GM23338 (cell line): Measurements from ENCODE around the gene CD3D. TPM values are rescaled to one million over a fixed set of nuclear protein-coding genes. Genes with fewer than 3 reads are reported as not detected.

Experiments used
- ATAC-seq: fragments of 200-7000 bp; cut with Tn5 transposase; 3 replicates; pipeline ENCODE4 v1.9.1; 2020
- DNase-seq: peaks from one replicate; pipeline ENCODE4 v3.0.0-alpha.2; 2015; ENCODE audit warnings: low spot score
- H2AFZ ChIP-seq: fragments of 200-600 bp; sonication (generic); 2 replicates; pipeline ENCODE4 v1.8.0; 2016; ENCODE audit warnings: antibody characterized with exemption, mild to moderate bottlenecking, moderate library complexity
- H3F3A ChIP-seq: fragments of 200-600 bp; sonication (generic); replicated peaks from 2 replicates; pipeline ENCODE4 v1.8.0; 2017; ENCODE audit warnings: antibody characterized with exemption, mixed run types, low read depth
- H3K27ac ChIP-seq: fragments of 200-600 bp; sonication (generic); 2 replicates; pipeline ENCODE4 v1.6.1; 2016; ENCODE audit warnings: low read depth
- H3K27me3 ChIP-seq: fragments of 200-600 bp; sonication (generic); 2 replicates; pipeline ENCODE4 v1.8.0; 2016; ENCODE audit warnings: mild to moderate bottlenecking, mixed run types, moderate library complexity; ENCODE audit not compliant: insufficient read depth
- H3K36me3 ChIP-seq: fragments of 200-600 bp; sonication (generic); 2 replicates; pipeline ENCODE4 v1.8.0; 2016; ENCODE audit warnings: mild to moderate bottlenecking; ENCODE audit not compliant: insufficient read depth
- H3K4me1 ChIP-seq: fragments of 200-600 bp; sonication (generic); 2 replicates; pipeline ENCODE4 v1.8.0; 2016; ENCODE audit warnings: mild to moderate bottlenecking, moderate library complexity; ENCODE audit not compliant: insufficient read depth
- H3K4me2 ChIP-seq: fragments of 200-600 bp; sonication (generic); 2 replicates; pipeline ENCODE4 v1.7.1; 2017; ENCODE audit warnings: mixed run types
- H3K4me3 ChIP-seq: fragments of 200-600 bp; sonication (generic); 2 replicates; pipeline ENCODE4 v1.6.1; 2016; ENCODE audit warnings: mixed run types
- H3K79me2 ChIP-seq: fragments of 200-600 bp; sonication (generic); replicated peaks from 2 replicates; pipeline ENCODE4 v1.8.0; 2017; ENCODE audit warnings: mild to moderate bottlenecking; ENCODE audit not compliant: insufficient read depth
- H3K9me2 ChIP-seq: fragments of 200-600 bp; sonication (generic); 2 replicates; pipeline ENCODE4 v1.8.0; 2017; ENCODE audit not compliant: insufficient read depth
- H4K20me1 ChIP-seq: fragments of 200-600 bp; sonication (generic); replicated peaks from 2 replicates; pipeline ENCODE4 v1.8.0; 2017; ENCODE audit warnings: mild to moderate bottlenecking; ENCODE audit not compliant: insufficient read depth
- H3K27ac Mint-ChIP-seq: 2 replicates; pipeline ENCODE4 v1.8.0; 2020; ENCODE audit warnings: inconsistent platforms, mild to moderate bottlenecking, moderate library complexity, mixed read lengths
- H3K27me3 Mint-ChIP-seq: 3 replicates; pipeline ENCODE4 v1.8.0; 2022; ENCODE audit warnings: low read depth, mild to moderate bottlenecking, moderate library complexity, mixed read lengths, inconsistent platforms; ENCODE audit not compliant: insufficient read depth, poor library complexity
- H3K36me3 Mint-ChIP-seq: 3 replicates; pipeline ENCODE4 v1.8.0; 2021; ENCODE audit warnings: low read depth, mild to moderate bottlenecking, inconsistent platforms, moderate library complexity, mixed read lengths
- H3K4me1 Mint-ChIP-seq: 3 replicates; pipeline ENCODE4 v1.8.0; 2020; ENCODE audit warnings: mild to moderate bottlenecking, inconsistent platforms, mixed read lengths
- H3K4me3 Mint-ChIP-seq: 3 replicates; pipeline ENCODE4 v1.8.0; 2021; ENCODE audit warnings: moderate library complexity, mild to moderate bottlenecking, inconsistent platforms, mixed read lengths
- H3K9me3 Mint-ChIP-seq: 3 replicates; pipeline ENCODE4 v1.8.0; 2020; ENCODE audit warnings: moderate library complexity, mild to moderate bottlenecking, inconsistent platforms, mixed read lengths
- CREB1 ChIP-seq: fragments of 250-450 bp; sonication (Bioruptor Pico); IDR thresholded peaks from 2 replicates; pipeline ENCODE4 v1.5.0; 2020; ENCODE audit warnings: low read depth, mild to moderate bottlenecking, moderate library complexity
- CTCF ChIP-seq, 2 experiments: fragments of 200-600 bp in 1 of 2; sonication (generic) in 1 of 2; conservative IDR thresholded peaks; 2 replicates each; pipeline versions ENCODE4 v1.5.1 to v1.6.1; 2016 to 2017; ENCODE audit warnings: antibody characterized with exemption in 2 of 2, low read depth in 2 of 2, mild to moderate bottlenecking in 2 of 2, moderate library complexity in 1 of 2
- ETS1 ChIP-seq: IDR thresholded peaks from 2 replicates; pipeline ENCODE4 v1.6.1; 2016; ENCODE audit warnings: antibody characterized with exemption
- EZH2phosphoT487 ChIP-seq: fragments of 200-600 bp; sonication (generic); IDR thresholded peaks from one replicate; pipeline ENCODE4 v1.8.1; 2018; ENCODE audit warnings: antibody characterized with exemption; ENCODE audit not compliant: unreplicated experiment
- JUNB ChIP-seq: IDR thresholded peaks from one replicate; pipeline ENCODE4 v1.6.1; 2016; ENCODE audit warnings: antibody characterized with exemption; ENCODE audit not compliant: unreplicated experiment
- POLR2AphosphoS5 ChIP-seq: IDR thresholded peaks from 2 replicates; pipeline ENCODE4 v1.6.1; 2016; ENCODE audit warnings: antibody characterized with exemption, low read depth
- REST ChIP-seq: IDR thresholded peaks from one replicate; pipeline ENCODE4 v1.6.1; 2018; ENCODE audit warnings: antibody characterized with exemption; ENCODE audit not compliant: unreplicated experiment
- STAT1 ChIP-seq: IDR thresholded peaks from one replicate; pipeline ENCODE4 v1.6.1; 2016; ENCODE audit warnings: antibody characterized with exemption; ENCODE audit not compliant: unreplicated experiment
- ZNF331 ChIP-seq: fragments of 250-450 bp; sonication (Bioruptor Pico); IDR thresholded peaks from 2 replicates; pipeline ENCODE4 v1.5.0; 2020; ENCODE audit warnings: low read depth, mild to moderate bottlenecking, moderate library complexity
- ZNF462 ChIP-seq: fragments of 250-450 bp; sonication (Bioruptor Pico); IDR thresholded peaks from 2 replicates; pipeline ENCODE4 v1.5.0; 2020; ENCODE audit warnings: mild to moderate bottlenecking, moderate library complexity
- polyA plus RNA-seq: library from polyadenylated mRNA; unstranded; fragments of >200 nt; fragmentation: Nextera tagmentation; extraction: Ambion mirVana; gene quantifications from 2 replicates; pipeline ENCODE4 v1.2.1, GENCODE V29; 2016
- total RNA-seq: library from RNA; depleted of rRNA; stranded (reverse); fragments of >200 nt; shearing (Covaris generic); gene quantifications from 2 replicates; pipeline ENCODE4 v1.2.3, GENCODE V29; 2014

CD3D gene
- total and polyA plus RNA-seq, 2 experiments from 2014 or later = not detected

- TF ChIP-seq ZNF462 (CRISPR knock-in tag) = no peak
- no peak for TF ChIP-seq JUNB
- TF ChIP-seq STAT1 = no peak
- no peak for TF ChIP-seq POLR2AphosphoS5
- no peak for TF ChIP-seq CTCF (conservative IDR thresholded peaks at IDR 0.05; ENCODE audit: low read depth in 2 of 2)
Observed at GRCh38 chr11:118310781-118311485, 31.6 kb downstream of the CD3D start (continued).

- Histone ChIP-seq H3K4me3 (no peak overlapping the region), H3K9me2 (no peaks in the 10 kb centered on the region), H3K36me3 (no peaks in the 10 kb centered on the region), H4K20me1 (no peaks in the 10 kb centered on the region), H3K27me3 (peaks cover 15% of the 10 kb centered on the region; the same call in 1 of the 2 replicates), H3F3A (no peaks in the 10 kb centered on the region; the same call in 1 of the 2 replicates), H3K4me2 (no peak overlapping the region), H3K79me2 (no peaks in the 10 kb centered on the region), H3K4me1 (peaks cover 10% of the 10 kb centered on the region), H2AFZ (no peak overlapping the region), H3K27ac (no peak overlapping the region)
- no peak for DNase-seq
- no peak overlapping the region for H3K4me3 Mint-ChIP-seq
- H3K4me1 Mint-ChIP-seq = peaks cover 14% of the 10 kb centered on the region
- H3K27ac Mint-ChIP-seq = no peak overlapping the region
- ATAC-seq = no peak
- H3K27me3 Mint-ChIP-seq = peaks cover 4% of the 10 kb centered on the region
- H3K9me3 Mint-ChIP-seq = no peaks in the 10 kb centered on the region
- no peaks in the 10 kb centered on the region for H3K36me3 Mint-ChIP-seq
- TF ChIP-seq EZH2phosphoT487 = no peak
- no peak for TF ChIP-seq ZNF331 (CRISPR knock-in tag)
- TF ChIP-seq CREB1 (CRISPR knock-in tag) = no peak
- TF ChIP-seq REST = no peak
- no peak for TF ChIP-seq ETS1
- TF ChIP-seq POLR2AphosphoS5 = no peak
Observed at GRCh38 chr11:118310271-118310670, 32.2 kb downstream of the CD3D start.
